Hematopoietic multipotent progenitor cell treated with erythropoietin and hydrocortisone succinate and interleukin-3 and kit ligand, for 15 days (in vitro differentiated cells): ENCODE results near the gene MAP3K13.
"Not testable (repeated sequence)": the region's sequence is repeated elsewhere in the genome, so short reads cannot be mapped to it uniquely, and the experiment has no call there.

ENCODE experiments used
- DNase-seq: peaks from one replicate; pipeline ENCODE4 v3.0.0-alpha.2; 2015; ENCODE audit warnings: low spot score

The MAP3K13 gene

DNA sequence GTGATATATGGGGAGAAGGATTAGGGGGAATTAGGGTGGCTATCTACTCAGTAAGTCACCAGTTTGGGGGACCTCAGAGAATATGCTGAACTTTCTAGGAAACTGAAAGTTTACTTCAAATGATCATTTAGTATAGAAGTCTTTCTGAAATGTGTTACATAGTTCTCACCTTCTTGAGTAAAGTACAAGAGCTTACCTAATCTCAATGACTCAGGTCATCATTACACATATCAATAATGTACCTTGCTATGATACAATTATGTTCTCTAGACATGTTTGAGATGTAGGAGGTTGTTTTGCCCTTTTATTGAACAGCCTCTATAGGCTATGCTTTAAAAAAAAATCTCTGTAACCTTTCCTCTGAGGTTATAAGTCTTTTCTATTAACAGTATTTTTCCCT lies 85.2 kb downstream of the MAP3K13 start:
- no peak for DNase-seq

GRCh38 chr3:185451432-185451831 lies 88.5 kb downstream of the MAP3K13 start:
- not testable (repeated sequence) for DNase-seq

DNA sequence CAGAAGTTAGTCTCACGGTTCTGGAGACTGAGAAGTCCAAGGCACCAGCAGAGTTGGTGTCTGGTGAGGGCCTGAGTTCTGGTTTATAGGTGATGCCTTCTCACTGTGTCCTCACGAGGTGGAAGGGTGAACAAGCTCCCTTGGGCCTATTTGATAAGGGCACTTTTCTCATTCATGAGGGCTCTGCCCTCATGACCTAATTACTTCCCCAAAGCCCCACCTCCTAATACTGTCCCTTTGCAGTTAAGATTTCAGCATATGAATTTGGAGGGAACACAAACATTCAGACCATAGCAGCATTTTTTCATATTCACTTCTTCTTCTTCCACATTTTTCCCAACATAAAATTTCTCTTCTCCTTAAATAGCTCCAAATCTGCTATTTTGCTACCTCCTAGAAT lies 94.4 kb downstream of the MAP3K13 start:
- no peak for DNase-seq

- no peak for DNase-seq
Measured at GRCh38 chr3:185460309-185460708, 97.4 kb downstream of the MAP3K13 start.

DNA sequence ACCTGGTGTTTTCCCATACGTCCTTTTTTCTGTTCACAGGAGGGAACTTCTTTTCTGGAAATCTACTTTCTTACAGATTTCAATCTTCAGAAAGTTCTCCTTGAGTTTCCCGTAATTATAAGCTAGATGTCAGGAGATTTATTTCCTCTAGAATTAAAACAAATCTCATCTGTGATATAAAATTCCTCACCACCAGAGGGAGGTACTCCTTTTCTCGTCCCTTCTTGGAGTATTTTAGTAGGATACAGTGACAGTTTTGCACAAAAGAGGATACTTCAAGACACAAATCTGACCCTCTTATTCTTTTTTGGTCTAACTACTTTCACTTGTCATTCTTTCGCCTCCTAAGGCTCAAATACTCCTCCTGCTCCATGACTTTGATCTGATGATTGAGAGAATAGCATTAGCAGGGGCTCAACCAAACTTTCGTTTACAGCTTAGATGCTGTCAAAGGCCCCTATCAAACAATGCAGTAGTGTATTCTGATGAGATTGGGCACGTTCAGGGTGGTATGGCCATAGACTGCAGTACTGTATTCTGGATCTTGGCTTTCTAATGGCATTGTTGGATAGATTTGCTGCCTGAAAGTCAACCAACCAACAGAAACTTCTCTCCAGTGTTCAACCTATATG lies 97.9 kb downstream of the MAP3K13 start:
- DNase-seq: no peak

- no peak for DNase-seq
Measured at GRCh38 chr3:185465471-185465870, 102.5 kb downstream of the MAP3K13 start.

GRCh38 chr3:185466123-185466522 lies 103.2 kb downstream of the MAP3K13 start:
- not testable (repeated sequence) for DNase-seq

- DNase-seq: no peak
Measured at GRCh38 chr3:185469542-185469941, 106.6 kb downstream of the MAP3K13 start.

GRCh38 chr3:185470323-185470722 lies 107.4 kb downstream of the MAP3K13 start:
- DNase-seq: no peak

DNA sequence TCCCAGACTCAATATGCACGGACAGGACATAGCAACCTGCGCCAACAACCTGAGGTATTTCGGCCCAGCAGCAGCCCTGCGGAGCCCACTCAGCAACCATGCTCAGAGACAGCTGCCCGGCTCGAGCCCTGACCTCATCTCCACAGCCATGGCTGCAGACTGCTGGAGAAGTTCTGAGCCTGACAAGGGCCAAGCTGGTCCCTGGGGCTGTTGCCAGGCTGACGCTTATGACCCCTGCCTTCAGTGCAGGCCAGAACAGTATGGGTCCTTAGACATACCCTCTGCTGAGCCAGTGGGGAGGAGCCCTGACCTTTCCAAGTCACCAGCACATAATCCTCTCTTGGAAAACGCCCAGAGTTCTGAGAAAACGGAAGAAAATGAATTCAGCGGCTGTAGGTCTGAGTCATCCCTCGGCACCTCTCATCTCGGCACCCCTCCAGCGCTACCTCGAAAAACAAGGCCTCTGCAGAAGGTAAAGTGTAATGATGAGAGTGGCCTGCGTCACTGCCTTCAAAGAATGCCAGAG lies 110.4 kb downstream of the MAP3K13 start:
- DNase-seq: no peak

DNA sequence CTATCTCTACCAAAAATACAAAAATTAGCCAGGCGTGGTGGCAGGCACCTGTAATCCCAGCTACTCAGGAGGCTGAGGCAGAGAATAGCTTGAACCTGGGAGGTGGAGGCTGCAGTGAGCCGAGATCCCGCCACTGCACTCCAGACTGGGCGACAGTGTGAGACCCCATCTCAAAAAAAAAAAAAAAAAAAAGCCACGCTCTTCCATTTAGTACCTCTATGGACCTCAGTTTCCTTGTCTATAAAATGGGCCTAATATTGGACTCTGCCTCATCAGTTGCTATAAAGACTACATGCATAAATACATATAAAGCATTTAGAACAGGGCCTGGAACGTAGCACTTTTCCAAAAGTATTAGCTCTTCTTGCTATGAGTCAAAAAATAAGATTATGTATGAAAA lies 112.0 kb downstream of the MAP3K13 start:
- DNase-seq: not testable (repeated sequence)

DNA sequence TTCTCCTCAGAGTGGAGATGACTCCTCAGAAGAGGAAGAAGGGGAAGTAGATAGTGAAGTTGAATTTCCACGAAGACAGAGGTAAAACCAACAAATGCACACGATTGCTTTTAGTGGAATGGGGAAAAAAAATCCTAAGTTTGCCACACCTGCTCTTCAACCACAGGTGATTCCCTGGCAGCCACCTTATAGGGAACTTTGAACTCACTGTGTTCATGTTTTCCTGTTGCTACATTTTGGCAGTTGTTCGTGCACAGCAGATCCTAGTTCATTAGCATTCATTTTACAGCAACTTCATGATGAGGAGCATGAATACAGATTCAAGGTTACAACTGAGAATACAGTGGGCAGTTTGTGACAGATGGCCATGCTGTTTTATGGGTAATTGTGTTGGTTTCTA lies 114.4 kb downstream of the MAP3K13 start:
- DNase-seq: no peak

GRCh38 chr3:185479373-185479945 lies 116.5 kb downstream of the MAP3K13 start:
- no peak for DNase-seq

- DNase-seq: no peak
Measured at GRCh38 chr3:185484296-185484695, 121.4 kb downstream of the MAP3K13 start.

DNA sequence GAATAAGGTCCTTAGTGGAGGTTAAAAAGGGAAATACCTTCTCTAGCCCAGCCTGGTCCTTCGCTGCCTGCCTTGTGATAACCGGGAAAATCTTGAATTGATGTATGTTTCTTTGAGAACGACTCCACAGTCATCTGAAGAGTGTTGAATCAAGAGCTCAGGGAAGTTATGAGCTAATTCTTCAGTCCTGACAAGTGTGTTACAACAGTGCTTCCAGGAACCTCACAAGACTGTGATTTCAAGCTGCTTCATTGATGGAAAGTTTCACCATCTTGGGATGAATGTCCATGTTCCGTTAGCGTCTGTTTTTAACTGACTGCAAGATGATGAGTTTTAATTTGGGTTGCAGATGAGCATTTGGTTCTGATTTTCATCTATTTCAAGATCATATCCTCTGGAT lies 123.5 kb downstream of the MAP3K13 start:
- no peak for DNase-seq

DNA sequence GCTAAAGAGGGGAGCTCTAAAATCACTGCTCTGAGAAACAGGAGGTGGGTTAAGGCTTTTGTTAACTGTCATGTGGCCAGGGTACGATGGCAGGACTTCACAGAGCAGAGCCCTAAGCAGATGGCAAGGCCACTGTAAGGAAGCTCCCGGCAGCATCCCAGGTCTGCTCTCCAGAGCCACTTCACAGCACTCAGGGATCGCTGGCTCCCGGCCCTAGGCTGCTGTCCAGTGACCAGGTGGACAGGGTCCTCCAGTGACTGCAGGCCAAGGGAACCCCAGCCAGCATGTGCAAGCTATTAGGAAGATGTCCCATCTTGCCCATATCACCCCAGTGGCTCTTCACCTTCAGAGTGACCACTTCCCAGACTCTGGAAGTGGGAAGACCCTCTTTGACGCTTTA lies 125.5 kb downstream of the MAP3K13 start:
- DNase-seq: no peak

- no peak for DNase-seq
Measured at GRCh38 chr3:185489462-185489861, 126.5 kb downstream of the MAP3K13 start.

DNA sequence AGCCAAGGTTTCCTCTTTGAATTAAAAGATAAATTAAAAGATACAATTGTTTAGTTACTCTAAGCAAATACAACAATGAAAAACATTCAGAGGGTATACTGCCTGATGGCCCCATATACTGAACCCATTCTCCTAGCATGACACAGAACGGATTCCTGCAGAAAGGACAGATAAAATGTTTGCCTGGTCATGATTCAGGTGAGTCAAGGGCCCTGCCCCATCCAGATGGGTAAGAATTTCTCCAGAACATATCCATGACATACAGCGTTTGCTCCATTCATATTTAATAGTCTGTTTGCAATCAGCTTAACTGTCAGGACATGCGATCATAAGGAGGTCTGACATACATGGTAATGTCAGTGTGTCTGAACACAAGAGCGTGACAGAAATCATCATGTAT lies 127.3 kb downstream of the MAP3K13 start:
- DNase-seq: no peak

GRCh38 chr3:185498503-185499396 lies 135.8 kb downstream of the MAP3K13 start, which contains the start of gene TMEM41A:
Gene TMEM41A, minus strand, starts transcription at chr3:185499035. Its CDS starts 74 bp downstream, at chr3:185498961.
- DNase-seq: peak; percentile 85

- no peak for DNase-seq
Measured at GRCh38 chr3:185502987-185503386, 140.1 kb downstream of the MAP3K13 start.

DNA sequence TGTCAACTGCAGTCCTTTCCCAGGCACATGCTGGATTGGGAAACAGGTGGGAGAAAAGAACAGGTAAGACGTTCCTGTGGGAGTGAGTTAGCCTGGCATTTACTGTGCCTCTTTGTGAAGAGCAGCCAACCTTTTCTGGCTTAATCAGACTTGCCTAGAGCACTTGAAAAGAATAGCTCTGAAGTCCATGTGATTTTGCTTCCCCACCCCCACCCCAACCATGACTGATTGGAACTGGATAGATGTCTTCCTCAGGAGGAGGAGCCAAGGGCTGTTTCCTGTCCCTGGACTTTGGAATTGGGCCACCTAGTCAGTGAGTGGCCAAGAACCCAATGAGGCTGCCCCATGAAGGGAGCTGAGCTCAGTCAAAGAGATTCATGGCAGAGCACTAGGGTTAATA lies 140.6 kb downstream of the MAP3K13 start:
- DNase-seq: no peak

- DNase-seq: no peak
Measured at GRCh38 chr3:185504636-185505035, 141.7 kb downstream of the MAP3K13 start.

- DNase-seq: no peak
Measured at GRCh38 chr3:185507883-185508282, 144.9 kb downstream of the MAP3K13 start.
